Ishikawa (cell line): ENCODE measurements around the gene TRIM3.

Experiments
- CEBPB ChIP-seq: IDR thresholded peaks from 2 replicates; pipeline ENCODE4 v1.6.1; 2012
- CREB1 ChIP-seq: IDR thresholded peaks from 2 replicates; pipeline ENCODE4 v1.6.1; 2012; ENCODE audit warnings: low read depth
- EGR1 ChIP-seq: IDR thresholded peaks from 2 replicates; pipeline ENCODE4 v1.6.1; 2012
- EP300 ChIP-seq: IDR thresholded peaks from 2 replicates; pipeline ENCODE4 v1.6.1; 2012; ENCODE audit warnings: borderline replicate concordance
- FOXM1 ChIP-seq: IDR thresholded peaks from 2 replicates; pipeline ENCODE4 v1.6.1; 2012; ENCODE audit warnings: low read depth, borderline replicate concordance
- RAD21 ChIP-seq: IDR thresholded peaks from 2 replicates; pipeline ENCODE4 v1.6.1; 2012; ENCODE audit warnings: low read depth
- TAF1 ChIP-seq: IDR thresholded peaks from 2 replicates; pipeline ENCODE4 v1.6.1; 2012; ENCODE audit warnings: low read depth, mild to moderate bottlenecking
- TCF12 ChIP-seq: IDR thresholded peaks from 2 replicates; pipeline ENCODE4 v1.6.1; 2012; ENCODE audit warnings: low read depth
- TEAD4 ChIP-seq: IDR thresholded peaks from 2 replicates; pipeline ENCODE4 v1.6.1; 2012
- YY1 ChIP-seq: IDR thresholded peaks from 2 replicates; pipeline ENCODE4 v1.6.1; 2012; ENCODE audit warnings: low read depth
- ZBTB7A ChIP-seq: IDR thresholded peaks from 2 replicates; pipeline ENCODE4 v1.6.1; 2012; ENCODE audit warnings: low read depth
- TF ChIP-seq, protein P1 (sequence below): IDR thresholded peaks from 2 replicates; pipeline ENCODE4 v1.6.1; 2012
- TF ChIP-seq, protein P2 (sequence below): IDR thresholded peaks from 2 replicates; pipeline ENCODE4 v1.6.1; 2012; ENCODE audit warnings: low read depth, mild to moderate bottlenecking
- TF ChIP-seq, protein P3 (sequence below): IDR thresholded peaks from 2 replicates; pipeline ENCODE4 v1.6.1; 2012

DNA sequence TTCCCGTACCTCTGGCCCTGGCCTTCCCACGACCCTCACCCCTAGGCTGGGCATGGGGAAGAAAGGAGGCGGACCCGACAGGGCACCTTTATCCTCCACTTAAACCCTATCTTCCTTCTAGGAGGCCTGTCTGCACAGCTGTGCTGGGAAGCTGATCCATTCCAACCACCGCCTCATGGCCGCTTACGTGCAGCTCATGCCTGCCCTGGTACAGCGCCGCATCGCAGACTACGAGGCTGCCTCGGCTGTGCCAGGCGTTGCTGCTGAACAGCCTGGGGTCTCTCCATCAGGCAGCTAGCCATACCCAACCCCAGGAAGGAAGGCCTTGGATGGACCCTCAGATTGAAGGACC lies 8.2 kb upstream of the TRIM3 start:
- TF ChIP-seq EP300 = no peak
- TF ChIP-seq YY1 = no peak
- TF ChIP-seq CEBPB = no peak
- TF ChIP-seq RAD21 = no peak
- TF ChIP-seq, protein P1, sequence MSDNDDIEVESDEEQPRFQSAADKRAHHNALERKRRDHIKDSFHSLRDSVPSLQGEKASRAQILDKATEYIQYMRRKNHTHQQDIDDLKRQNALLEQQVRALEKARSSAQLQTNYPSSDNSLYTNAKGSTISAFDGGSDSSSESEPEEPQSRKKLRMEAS = no peak
- no peak for TF ChIP-seq CREB1
- no peak for TF ChIP-seq TEAD4
- no peak for TF ChIP-seq TCF12
- TF ChIP-seq EGR1 = no peak
- no peak for TF ChIP-seq ZBTB7A
- TF ChIP-seq, protein P2, sequence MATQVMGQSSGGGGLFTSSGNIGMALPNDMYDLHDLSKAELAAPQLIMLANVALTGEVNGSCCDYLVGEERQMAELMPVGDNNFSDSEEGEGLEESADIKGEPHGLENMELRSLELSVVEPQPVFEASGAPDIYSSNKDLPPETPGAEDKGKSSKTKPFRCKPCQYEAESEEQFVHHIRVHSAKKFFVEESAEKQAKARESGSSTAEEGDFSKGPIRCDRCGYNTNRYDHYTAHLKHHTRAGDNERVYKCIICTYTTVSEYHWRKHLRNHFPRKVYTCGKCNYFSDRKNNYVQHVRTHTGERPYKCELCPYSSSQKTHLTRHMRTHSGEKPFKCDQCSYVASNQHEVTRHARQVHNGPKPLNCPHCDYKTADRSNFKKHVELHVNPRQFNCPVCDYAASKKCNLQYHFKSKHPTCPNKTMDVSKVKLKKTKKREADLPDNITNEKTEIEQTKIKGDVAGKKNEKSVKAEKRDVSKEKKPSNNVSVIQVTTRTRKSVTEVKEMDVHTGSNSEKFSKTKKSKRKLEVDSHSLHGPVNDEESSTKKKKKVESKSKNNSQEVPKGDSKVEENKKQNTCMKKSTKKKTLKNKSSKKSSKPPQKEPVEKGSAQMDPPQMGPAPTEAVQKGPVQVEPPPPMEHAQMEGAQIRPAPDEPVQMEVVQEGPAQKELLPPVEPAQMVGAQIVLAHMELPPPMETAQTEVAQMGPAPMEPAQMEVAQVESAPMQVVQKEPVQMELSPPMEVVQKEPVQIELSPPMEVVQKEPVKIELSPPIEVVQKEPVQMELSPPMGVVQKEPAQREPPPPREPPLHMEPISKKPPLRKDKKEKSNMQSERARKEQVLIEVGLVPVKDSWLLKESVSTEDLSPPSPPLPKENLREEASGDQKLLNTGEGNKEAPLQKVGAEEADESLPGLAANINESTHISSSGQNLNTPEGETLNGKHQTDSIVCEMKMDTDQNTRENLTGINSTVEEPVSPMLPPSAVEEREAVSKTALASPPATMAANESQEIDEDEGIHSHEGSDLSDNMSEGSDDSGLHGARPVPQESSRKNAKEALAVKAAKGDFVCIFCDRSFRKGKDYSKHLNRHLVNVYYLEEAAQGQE = no peak
- TF ChIP-seq FOXM1 = no peak
- no peak for TF ChIP-seq TAF1
- TF ChIP-seq, protein P3, sequence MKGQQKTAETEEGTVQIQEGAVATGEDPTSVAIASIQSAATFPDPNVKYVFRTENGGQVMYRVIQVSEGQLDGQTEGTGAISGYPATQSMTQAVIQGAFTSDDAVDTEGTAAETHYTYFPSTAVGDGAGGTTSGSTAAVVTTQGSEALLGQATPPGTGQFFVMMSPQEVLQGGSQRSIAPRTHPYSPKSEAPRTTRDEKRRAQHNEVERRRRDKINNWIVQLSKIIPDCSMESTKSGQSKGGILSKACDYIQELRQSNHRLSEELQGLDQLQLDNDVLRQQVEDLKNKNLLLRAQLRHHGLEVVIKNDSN = no peak
